Astrocyte (in vitro differentiated cells and primary cell): Measurements from ENCODE around the gene CHCHD6. TPM values are rescaled to one million over a fixed set of nuclear protein-coding genes. Genes with fewer than 3 reads are reported as not detected.

ENCODE experiments used
- DNase-seq: peaks from one replicate; pipeline ENCODE4 v3.0.0-alpha.2; 2010; ENCODE audit warnings: low read depth
- FAIRE-seq: peaks from 2 replicates; lab custom pipeline; 2011; peaks lifted over from hg19 to GRCh38; lab: Jason Lieb, UNC
- H2AFZ ChIP-seq: 2 replicates; pipeline ENCODE4 v1.6.0; 2012; ENCODE audit warnings: low read depth, low read length, inconsistent platforms
- H3K27ac ChIP-seq: 2 replicates; pipeline ENCODE4 v1.5.1; 2011; ENCODE audit warnings: low read depth, low read length, inconsistent platforms
- H3K27me3 ChIP-seq: 2 replicates; pipeline ENCODE4 v1.6.0; 2011; ENCODE audit warnings: low read length, inconsistent platforms; ENCODE audit not compliant: insufficient read depth
- H3K36me3 ChIP-seq: 2 replicates; pipeline ENCODE4 v1.5.1; 2011; ENCODE audit warnings: low read length, inconsistent platforms; ENCODE audit not compliant: insufficient read depth
- H3K4me1 ChIP-seq: 2 replicates; pipeline ENCODE4 v1.5.1; 2011; ENCODE audit warnings: low read length, inconsistent platforms; ENCODE audit not compliant: insufficient read depth
- H3K4me2 ChIP-seq: 2 replicates; pipeline ENCODE4 v1.6.0; 2012; ENCODE audit warnings: low read length, inconsistent platforms
- H3K4me3 ChIP-seq: 2 replicates; pipeline ENCODE4 v1.5.1; 2011; ENCODE audit warnings: low read depth, mild to moderate bottlenecking, low read length, inconsistent platforms; ENCODE audit not compliant: insufficient read depth
- H3K79me2 ChIP-seq: 2 replicates; pipeline ENCODE4 v1.6.0; 2012; ENCODE audit warnings: mild to moderate bottlenecking, low read length, inconsistent platforms; ENCODE audit not compliant: insufficient read depth
- H3K9ac ChIP-seq: 2 replicates; pipeline ENCODE4 v1.6.0; 2012; ENCODE audit warnings: mild to moderate bottlenecking, low read length, inconsistent platforms
- H3K9me3 ChIP-seq: 2 replicates; pipeline ENCODE4 v1.5.1; 2012; ENCODE audit warnings: low read depth, mild to moderate bottlenecking, low read length, inconsistent platforms; ENCODE audit not compliant: insufficient read depth
- H4K20me1 ChIP-seq: 2 replicates; pipeline ENCODE4 v1.6.0; 2012; ENCODE audit warnings: low read length, inconsistent platforms; ENCODE audit not compliant: insufficient read depth
- H3K27ac Mint-ChIP-seq: one replicate; pipeline ENCODE4 v1.8.0; 2021; ENCODE audit warnings: mild to moderate bottlenecking, mixed read lengths; ENCODE audit not compliant: unreplicated experiment
- H3K27me3 Mint-ChIP-seq: one replicate; pipeline ENCODE4 v1.8.0; 2021; ENCODE audit warnings: low read depth, mixed read lengths; ENCODE audit not compliant: unreplicated experiment
- H3K36me3 Mint-ChIP-seq: one replicate; pipeline ENCODE4 v1.8.0; 2021; ENCODE audit warnings: low read depth, mixed read lengths; ENCODE audit not compliant: unreplicated experiment
- H3K4me1 Mint-ChIP-seq: one replicate; pipeline ENCODE4 v1.8.0; 2021; ENCODE audit warnings: low read depth, mixed read lengths; ENCODE audit not compliant: unreplicated experiment
- H3K4me3 Mint-ChIP-seq: one replicate; pipeline ENCODE4 v1.8.0; 2021; ENCODE audit warnings: mild to moderate bottlenecking, moderate library complexity, mixed read lengths; ENCODE audit not compliant: unreplicated experiment
- H3K9me3 Mint-ChIP-seq: one replicate; pipeline ENCODE4 v1.8.0; 2021; ENCODE audit warnings: mild to moderate bottlenecking, mixed read lengths; ENCODE audit not compliant: unreplicated experiment
- EZH2 ChIP-seq: IDR thresholded peaks from 2 replicates; pipeline ENCODE4 v1.6.1; 2012; ENCODE audit warnings: mild to moderate bottlenecking, low read length, inconsistent platforms; ENCODE audit not compliant: insufficient read depth
- total RNA-seq: library from RNA; stranded (reverse); gene quantifications from 2 replicates; pipeline ENCODE4 v1.2.1, GENCODE V29; 2021
- TF ChIP-seq, protein P1 (sequence below): IDR thresholded peaks from 2 replicates; pipeline ENCODE4 v1.5.1; 2011; ENCODE audit warnings: low read depth, mild to moderate bottlenecking, inconsistent platforms, low read length, moderate library complexity; ENCODE audit not compliant: insufficient read depth

Gene CHCHD6
- total RNA-seq, 1 donor from 2014 or later: 21.1 TPM

DNA sequence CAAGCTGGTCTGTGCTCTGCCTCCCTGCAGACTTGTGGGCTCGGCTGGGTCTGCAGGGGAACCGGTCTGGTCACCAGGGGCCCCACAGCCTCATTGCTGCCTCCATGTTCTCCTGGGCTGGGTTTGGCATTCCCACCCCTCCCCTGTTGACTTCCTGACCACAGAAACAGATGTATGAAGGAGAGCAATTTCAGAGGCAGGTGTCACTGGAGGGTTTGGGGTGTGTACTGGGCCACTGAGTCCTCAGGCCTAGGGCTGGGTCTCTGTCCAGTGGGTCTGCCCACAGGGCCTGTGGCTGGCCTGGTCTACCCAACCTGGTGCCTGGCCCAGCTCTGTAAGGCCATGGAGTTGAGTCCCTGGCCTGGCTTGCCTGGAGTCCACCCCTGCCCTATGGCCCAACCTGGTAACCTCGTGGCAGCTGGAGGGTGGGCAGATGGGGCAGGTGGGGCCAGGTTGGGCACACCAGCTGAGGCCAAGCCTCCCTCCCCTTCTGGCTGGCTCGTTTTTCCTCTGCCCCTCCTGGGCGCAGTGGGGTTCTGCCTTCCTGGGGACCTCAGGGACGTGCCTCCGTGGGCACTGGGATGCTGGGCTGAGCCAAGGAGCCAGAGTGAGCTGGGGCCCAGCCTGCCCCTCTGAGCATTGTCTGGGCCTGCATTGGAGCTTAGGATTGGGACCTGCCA, 299.7 kb downstream of the CHCHD6 start:
- H3K27ac Mint-ChIP-seq: peak overlapping the region; percentile 47

DNA sequence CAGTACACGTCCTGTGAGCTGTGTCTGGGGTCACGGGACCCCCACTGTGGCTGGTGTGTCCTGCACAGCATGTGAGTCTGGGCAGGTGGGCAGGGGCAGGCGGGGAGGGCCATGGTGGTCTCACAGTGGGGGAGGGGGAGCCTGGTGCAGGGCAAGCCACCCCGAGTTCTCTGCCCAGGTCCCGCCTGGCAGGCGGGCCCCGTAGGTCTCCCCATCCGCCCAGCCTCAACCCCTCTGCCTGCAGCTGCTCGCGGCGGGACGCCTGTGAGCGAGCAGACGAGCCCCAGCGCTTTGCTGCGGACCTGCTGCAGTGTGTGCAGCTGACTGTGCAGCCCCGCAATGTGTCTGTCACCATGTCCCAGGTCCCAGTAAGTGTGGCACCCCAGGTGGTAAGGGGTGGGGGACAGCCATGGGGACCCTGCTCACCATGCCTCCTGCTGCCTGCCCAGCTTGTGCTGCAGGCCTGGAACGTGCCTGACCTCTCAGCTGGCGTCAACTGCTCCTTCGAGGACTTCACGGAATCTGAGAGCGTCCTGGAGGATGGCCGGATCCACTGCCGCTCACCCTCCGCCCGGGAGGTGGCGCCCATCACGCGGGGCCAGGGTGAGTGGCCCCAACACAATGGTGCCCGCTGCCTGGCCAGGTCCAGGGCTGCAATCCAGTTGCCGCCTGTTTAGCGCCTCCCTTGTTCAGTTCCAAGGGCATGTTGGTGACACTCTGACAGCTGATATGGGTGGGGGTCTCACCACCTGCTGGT, 300.8 kb downstream of the CHCHD6 start:
- H3K9ac ChIP-seq: no peak overlapping the region
- Mint-ChIP-seq H3K27me3 (no peaks in the 10 kb centered on the region), H3K4me1 (peaks cover 16% of the 10 kb centered on the region), H3K9me3 (no peaks in the 10 kb centered on the region), H3K4me3 (no peak overlapping the region), H3K27ac (no peak overlapping the region), H3K36me3 (peaks cover 4% of the 10 kb centered on the region)
- FAIRE-seq (no peak), DNase-seq (no peak)
- H3K4me1 ChIP-seq: peaks cover 37% of the 10 kb centered on the region
- H4K20me1 ChIP-seq: peaks cover 22% of the 10 kb centered on the region
- peaks cover 2% of the 10 kb centered on the region for H3K36me3 ChIP-seq
- no peak overlapping the region for H3K27ac ChIP-seq
- no peak overlapping the region for H3K4me2 ChIP-seq
- no peak overlapping the region for H3K4me3 ChIP-seq
- TF ChIP-seq, protein P1, sequence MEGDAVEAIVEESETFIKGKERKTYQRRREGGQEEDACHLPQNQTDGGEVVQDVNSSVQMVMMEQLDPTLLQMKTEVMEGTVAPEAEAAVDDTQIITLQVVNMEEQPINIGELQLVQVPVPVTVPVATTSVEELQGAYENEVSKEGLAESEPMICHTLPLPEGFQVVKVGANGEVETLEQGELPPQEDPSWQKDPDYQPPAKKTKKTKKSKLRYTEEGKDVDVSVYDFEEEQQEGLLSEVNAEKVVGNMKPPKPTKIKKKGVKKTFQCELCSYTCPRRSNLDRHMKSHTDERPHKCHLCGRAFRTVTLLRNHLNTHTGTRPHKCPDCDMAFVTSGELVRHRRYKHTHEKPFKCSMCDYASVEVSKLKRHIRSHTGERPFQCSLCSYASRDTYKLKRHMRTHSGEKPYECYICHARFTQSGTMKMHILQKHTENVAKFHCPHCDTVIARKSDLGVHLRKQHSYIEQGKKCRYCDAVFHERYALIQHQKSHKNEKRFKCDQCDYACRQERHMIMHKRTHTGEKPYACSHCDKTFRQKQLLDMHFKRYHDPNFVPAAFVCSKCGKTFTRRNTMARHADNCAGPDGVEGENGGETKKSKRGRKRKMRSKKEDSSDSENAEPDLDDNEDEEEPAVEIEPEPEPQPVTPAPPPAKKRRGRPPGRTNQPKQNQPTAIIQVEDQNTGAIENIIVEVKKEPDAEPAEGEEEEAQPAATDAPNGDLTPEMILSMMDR: no peak
- TF ChIP-seq EZH2: no peak
- H3K9me3 ChIP-seq: no peaks in the 10 kb centered on the region
- H3K79me2 ChIP-seq: peaks cover 55% of the 10 kb centered on the region
- H3K27me3 ChIP-seq: no peaks in the 10 kb centered on the region
- no peak overlapping the region for H2AFZ ChIP-seq

More for the DNA sequence above, 299.7 kb downstream of the CHCHD6 start:
- TF ChIP-seq, protein P1: no peak
- Mint-ChIP-seq H3K36me3 (peaks cover 4% of the 10 kb centered on the region), H3K27me3 (no peaks in the 10 kb centered on the region), H3K4me3 (no peak overlapping the region), H3K4me1 (peaks cover 16% of the 10 kb centered on the region), H3K9me3 (no peaks in the 10 kb centered on the region)
- no peaks in the 10 kb centered on the region for H3K9me3 ChIP-seq
- no peak overlapping the region for H3K4me2 ChIP-seq
- peak overlapping the region; percentile 6 for H3K27ac ChIP-seq
- H3K4me1 ChIP-seq: peaks cover 37% of the 10 kb centered on the region
- no peak overlapping the region for H3K9ac ChIP-seq
- H4K20me1 ChIP-seq: peaks cover 21% of the 10 kb centered on the region
- H3K79me2 ChIP-seq: peaks cover 62% of the 10 kb centered on the region
- no peak for FAIRE-seq
- H2AFZ ChIP-seq: no peak overlapping the region
- no peaks in the 10 kb centered on the region for H3K27me3 ChIP-seq
- H3K36me3 ChIP-seq: no peaks in the 10 kb centered on the region
- no peak overlapping the region for H3K4me3 ChIP-seq
- no peak for DNase-seq
